ENCODE data around the gene CHIC2.
"Not testable (repeated sequence)": the region's sequence is repeated elsewhere in the genome, so short reads cannot be mapped to it uniquely, and the experiment has no call there.

DNA sequence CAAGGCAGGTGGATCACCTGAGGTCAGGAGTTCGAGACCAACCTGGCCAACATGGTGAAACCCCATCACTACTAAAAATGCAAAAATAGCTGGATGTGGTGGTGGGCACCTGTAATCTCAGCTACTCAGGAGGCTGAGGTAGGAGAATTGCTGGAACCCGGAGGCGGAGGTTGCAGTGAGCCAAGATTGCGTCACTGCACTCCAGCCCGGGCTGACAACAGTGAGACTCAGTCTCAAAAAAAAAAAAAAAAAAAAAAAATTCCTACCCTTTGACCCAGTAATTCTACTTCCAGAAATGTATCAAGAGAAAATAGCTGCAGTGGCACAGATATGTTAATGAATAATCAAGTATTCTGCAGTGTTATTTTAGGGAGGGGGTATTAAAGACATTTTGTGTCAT is 11.1 kb downstream of the CHIC2 start:
- TF ChIP-seq, protein P1, sequence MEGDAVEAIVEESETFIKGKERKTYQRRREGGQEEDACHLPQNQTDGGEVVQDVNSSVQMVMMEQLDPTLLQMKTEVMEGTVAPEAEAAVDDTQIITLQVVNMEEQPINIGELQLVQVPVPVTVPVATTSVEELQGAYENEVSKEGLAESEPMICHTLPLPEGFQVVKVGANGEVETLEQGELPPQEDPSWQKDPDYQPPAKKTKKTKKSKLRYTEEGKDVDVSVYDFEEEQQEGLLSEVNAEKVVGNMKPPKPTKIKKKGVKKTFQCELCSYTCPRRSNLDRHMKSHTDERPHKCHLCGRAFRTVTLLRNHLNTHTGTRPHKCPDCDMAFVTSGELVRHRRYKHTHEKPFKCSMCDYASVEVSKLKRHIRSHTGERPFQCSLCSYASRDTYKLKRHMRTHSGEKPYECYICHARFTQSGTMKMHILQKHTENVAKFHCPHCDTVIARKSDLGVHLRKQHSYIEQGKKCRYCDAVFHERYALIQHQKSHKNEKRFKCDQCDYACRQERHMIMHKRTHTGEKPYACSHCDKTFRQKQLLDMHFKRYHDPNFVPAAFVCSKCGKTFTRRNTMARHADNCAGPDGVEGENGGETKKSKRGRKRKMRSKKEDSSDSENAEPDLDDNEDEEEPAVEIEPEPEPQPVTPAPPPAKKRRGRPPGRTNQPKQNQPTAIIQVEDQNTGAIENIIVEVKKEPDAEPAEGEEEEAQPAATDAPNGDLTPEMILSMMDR (IDR thresholded peaks at IDR 0.05): not testable (repeated sequence)
- not testable (repeated sequence) for TF ChIP-seq ZFX (IDR thresholded peaks at IDR 0.05; ENCODE audit: borderline replicate concordance)

Measured in 22Rv1 (cell line).